Transverse colon (tissue), 4 donors: ENCODE data around the gene PABPN1.

Source experiments
- CTCF ChIP-seq, 5 experiments: fragments of 200-600 bp in 3 of 5; fragments of 450-650 bp in 2 of 5; sonication (generic) in 3 of 5; IDR thresholded peaks; 1 replicate in 2 of 5; 2 replicates in 3 of 5; pipeline ENCODE4 v1.5.1; 2016 to 2017; ENCODE audit warnings: antibody characterized with exemption in 5 of 5, inconsistent platforms in 3 of 5, mild to moderate bottlenecking in 2 of 5, moderate library complexity in 1 of 5
- EP300 ChIP-seq: sonication (generic); formaldehyde crosslinking; IDR thresholded peaks from one replicate; pipeline ENCODE4 v1.6.1; 2017; ENCODE audit warnings: antibody characterized with exemption, low read depth
- POLR2A ChIP-seq: fragments of 450-650 bp; IDR thresholded peaks from one replicate; pipeline ENCODE4 v1.6.1; 2016; ENCODE audit warnings: antibody characterized with exemption, mild to moderate bottlenecking, moderate library complexity
- POLR2AphosphoS5 ChIP-seq, 3 donors: sonication (generic); formaldehyde crosslinking; IDR thresholded peaks; one replicate each; pipeline ENCODE4 v1.6.1; 2016; ENCODE audit warnings: antibody characterized with exemption in 3 of 3

- no peak for TF ChIP-seq POLR2A
- no peak for TF ChIP-seq CTCF (IDR thresholded peaks at IDR 0.05)
- no peak for TF ChIP-seq POLR2AphosphoS5 (IDR thresholded peaks at IDR 0.05)
- no peak for TF ChIP-seq EP300
Observed at GRCh38 chr14:23307687-23308644, 13.3 kb upstream of the PABPN1 start.
